Testis (tissue), 2 donors: ENCODE measurements around the gene GRAMD1A.

Experiments
- CTCF ChIP-seq, 3 experiments: fragments of 450-650 bp in 2 of 3; fragments of 200-600 bp in 1 of 3; sonication (generic) in 1 of 3; IDR thresholded peaks; one replicate each; pipeline ENCODE4 v1.5.1; 2016 to 2019; ENCODE audit warnings: antibody characterized with exemption in 3 of 3, mild to moderate bottlenecking in 2 of 3, moderate library complexity in 1 of 3
- POLR2A ChIP-seq: fragments of 450-650 bp; IDR thresholded peaks from one replicate; pipeline ENCODE4 v1.6.1; 2017; ENCODE audit warnings: antibody characterized with exemption, mild to moderate bottlenecking, moderate library complexity

DNA sequence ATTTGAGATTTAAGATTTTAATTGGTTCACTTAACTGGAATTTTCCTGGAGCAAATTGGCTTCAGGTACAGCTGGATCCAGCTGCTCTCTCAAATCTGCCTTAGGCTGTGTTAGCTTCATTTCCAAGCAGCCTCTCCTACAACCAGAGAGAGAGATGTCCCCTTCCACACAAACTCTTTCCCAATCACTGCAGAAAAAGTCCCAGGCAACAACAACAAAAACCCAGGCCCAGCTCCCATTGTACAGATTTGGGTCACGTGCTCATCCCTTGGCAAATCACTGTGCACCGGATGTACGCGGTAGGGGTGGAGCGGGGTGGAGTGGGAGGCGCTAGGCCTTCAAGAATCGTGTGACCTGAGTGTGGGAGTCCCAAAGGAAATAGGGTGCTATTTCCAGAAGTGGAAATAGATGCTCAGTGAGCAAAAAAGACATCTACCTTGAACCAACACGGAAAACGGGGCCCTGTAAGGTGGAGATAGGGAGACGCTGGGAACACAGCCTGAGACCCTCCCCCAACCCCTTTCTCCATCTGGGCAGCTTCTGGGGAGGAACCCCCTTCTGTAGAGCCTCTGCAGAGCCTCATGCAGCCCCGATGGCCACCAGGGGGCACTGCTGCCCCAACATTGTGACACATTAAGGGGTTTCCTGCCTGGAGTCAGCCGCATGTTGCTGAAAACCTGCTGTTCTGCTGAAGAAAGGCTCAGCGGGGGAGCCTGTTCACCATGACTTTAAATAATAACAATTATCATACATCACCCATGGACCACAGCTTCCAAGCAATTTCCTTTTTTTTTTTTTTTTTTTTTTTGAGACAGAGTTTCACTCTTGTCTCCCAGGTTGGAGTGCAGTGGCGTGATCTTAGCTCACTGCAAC, 66.8 kb downstream of the GRAMD1A start:
- TF ChIP-seq CTCF (IDR thresholded peaks at IDR 0.05) (peak; percentile 75 to 81 (median 80)), POLR2A (no peak)
